Choroid plexus epithelial cell (primary cell): ENCODE measurements around the gene PRSS3.

ENCODE experiments used
- DNase-seq: peaks from one replicate; pipeline ENCODE4 v3.0.0-alpha.2; 2010; ENCODE audit warnings: low read depth
- H3K4me3 ChIP-seq: 2 replicates; pipeline ENCODE4 v1.5.1; 2011; ENCODE audit warnings: low read depth, mild to moderate bottlenecking, control low read depth, low read length, moderate library complexity
- TF ChIP-seq, protein P1 (sequence below): conservative IDR thresholded peaks from 2 replicates; pipeline ENCODE4 v1.5.1; 2011; ENCODE audit warnings: low read depth, mild to moderate bottlenecking, control low read depth, inconsistent platforms, low read length, moderate library complexity

The PRSS3 gene

DNA sequence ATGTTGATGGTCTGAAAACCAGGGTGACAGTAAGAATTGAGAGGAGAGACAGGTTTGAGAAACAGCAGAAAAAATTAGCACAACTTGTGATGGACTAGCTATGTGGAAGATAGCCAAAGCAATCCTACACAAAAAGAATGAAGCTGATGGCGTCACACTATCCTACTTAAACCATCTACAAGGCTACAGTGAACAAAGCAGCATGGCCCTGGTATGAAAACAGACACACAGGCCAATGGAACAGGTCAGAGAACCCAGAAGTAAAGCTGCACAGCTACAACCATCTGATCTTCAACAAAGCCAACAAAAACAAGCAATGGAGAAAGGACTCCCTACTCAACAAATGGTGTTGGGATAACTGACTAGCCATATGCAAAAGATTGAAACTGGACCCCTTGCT, 14.1 kb downstream of the PRSS3 start:
- DNase-seq = peak; percentile 62
- H3K4me3 ChIP-seq = no peak overlapping the region
- TF ChIP-seq, protein P1, sequence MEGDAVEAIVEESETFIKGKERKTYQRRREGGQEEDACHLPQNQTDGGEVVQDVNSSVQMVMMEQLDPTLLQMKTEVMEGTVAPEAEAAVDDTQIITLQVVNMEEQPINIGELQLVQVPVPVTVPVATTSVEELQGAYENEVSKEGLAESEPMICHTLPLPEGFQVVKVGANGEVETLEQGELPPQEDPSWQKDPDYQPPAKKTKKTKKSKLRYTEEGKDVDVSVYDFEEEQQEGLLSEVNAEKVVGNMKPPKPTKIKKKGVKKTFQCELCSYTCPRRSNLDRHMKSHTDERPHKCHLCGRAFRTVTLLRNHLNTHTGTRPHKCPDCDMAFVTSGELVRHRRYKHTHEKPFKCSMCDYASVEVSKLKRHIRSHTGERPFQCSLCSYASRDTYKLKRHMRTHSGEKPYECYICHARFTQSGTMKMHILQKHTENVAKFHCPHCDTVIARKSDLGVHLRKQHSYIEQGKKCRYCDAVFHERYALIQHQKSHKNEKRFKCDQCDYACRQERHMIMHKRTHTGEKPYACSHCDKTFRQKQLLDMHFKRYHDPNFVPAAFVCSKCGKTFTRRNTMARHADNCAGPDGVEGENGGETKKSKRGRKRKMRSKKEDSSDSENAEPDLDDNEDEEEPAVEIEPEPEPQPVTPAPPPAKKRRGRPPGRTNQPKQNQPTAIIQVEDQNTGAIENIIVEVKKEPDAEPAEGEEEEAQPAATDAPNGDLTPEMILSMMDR = no peak

DNA sequence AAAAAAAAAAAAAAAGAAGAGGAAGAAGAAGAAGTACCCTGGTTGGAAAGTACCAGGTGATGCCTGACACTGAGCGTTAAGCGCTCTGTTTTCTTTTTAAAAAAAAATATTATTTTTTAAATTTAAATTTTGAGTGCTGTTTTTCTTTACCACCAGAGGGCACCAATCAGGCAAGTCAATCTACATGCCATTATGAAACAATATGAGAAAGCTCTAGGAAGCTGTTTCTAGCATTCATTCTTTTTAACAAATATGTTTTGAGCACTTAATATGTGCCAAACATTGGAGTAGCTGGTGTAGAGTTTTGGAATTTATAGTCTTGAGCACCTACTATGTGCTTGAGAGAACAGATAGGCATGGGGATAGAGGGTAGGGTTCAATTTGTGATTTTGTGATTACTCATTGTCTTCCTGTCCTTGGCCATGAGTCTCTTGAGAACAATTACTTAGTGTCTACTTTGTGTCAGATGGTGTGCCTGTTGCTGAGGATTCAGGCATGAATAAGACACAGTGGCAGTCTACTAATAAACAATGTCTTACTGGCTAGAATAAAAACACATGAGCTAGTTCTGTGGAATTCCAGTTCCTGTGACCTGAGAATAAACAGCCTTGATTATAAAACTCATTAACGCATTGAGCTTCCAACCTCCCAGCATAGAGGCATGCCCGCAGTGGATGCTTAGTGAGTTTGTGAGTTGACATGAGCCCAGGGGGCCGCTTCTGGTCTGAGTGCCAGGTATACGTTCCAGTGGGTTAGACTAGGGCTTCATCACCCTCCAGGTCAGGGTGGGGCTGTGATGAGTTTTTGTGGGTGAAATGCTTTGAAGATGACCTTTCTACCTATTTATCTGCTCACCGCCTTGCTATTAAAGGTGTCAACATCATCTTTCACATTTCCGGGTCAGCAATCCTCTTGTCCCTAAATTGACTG, 18.6 kb downstream of the PRSS3 start:
- TF ChIP-seq, protein P1 = peak; percentile 63
- H3K4me3 ChIP-seq = no peak overlapping the region
- peak; percentile 67 for DNase-seq

DNA sequence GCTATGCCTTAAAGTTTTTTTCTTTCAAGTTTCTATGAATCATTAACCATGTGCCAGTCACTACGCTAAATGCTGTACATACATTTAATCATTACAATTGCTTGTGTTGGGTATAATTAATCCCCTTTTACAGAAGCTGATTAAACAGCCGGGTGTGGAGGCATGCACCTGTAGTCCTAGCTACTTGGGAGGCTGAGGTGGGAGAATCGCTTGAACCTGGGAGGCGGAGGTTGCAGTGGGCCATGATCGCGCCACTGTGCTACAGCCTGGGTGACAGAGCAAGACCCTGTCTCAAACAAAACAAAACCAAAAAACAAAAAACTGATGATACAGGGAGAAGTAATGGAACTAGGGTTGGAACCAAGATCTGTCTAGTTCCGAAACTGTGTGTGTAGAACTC, 20.4 kb downstream of the PRSS3 start:
- no peak overlapping the region for H3K4me3 ChIP-seq
- TF ChIP-seq, protein P1 = no peak
- DNase-seq = no peak

DNA sequence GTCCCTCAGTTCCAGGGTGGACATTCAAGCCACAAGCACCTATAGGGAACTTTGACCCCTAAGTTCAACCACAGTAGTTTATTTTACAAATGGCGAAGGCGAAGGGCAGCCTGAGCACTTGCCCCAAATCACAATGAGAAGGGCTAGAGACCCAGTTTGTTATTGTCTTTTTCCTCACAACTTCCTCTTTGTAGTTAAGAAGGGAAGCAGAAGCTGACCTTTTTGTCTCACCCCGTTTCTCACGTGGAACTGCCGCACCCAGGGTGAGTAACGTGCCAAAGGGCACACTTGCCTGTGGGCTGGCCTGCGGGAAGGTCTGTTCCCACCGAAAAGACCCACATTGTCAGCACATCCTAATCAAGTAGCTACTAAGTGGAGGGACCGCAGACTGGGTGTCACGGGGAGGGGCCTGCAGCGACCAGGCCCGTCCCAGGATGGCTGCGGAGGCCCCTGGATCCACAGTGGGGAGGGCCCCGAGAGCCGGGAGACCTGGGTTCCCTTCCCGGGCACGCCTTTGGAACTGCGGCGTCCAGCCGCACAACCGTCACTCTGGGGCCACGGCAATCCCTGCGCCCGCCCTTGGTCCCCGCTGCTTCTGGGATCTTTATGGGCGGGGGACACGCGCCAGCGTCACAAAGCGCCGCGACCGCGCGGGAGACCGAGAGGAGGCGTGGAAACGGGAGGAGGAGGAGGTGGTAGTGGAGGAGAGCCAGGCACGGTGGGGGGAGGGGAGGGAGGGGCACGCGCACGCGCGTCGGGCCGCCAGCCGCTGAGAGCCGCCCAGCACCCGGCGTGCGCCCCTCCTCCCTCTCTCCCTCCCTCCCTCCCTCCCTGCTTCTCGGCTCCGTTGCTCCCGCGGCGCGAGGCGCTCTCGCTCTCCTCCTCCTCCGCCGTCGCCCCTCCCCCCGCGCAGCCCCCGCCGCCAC, 21.2 kb downstream of the PRSS3 start, which contains the start of gene UBE2R2:
Gene UBE2R2, plus strand, starts transcription at position 834 of the 926 bp plus-strand sequence. CDS start 598 bp downstream, outside the sequence.
- H3K4me3 ChIP-seq = peak within 1 kb of the TSS; percentile 75
- TF ChIP-seq, protein P1 = no peak
- DNase-seq = peak; percentile 94

DNA sequence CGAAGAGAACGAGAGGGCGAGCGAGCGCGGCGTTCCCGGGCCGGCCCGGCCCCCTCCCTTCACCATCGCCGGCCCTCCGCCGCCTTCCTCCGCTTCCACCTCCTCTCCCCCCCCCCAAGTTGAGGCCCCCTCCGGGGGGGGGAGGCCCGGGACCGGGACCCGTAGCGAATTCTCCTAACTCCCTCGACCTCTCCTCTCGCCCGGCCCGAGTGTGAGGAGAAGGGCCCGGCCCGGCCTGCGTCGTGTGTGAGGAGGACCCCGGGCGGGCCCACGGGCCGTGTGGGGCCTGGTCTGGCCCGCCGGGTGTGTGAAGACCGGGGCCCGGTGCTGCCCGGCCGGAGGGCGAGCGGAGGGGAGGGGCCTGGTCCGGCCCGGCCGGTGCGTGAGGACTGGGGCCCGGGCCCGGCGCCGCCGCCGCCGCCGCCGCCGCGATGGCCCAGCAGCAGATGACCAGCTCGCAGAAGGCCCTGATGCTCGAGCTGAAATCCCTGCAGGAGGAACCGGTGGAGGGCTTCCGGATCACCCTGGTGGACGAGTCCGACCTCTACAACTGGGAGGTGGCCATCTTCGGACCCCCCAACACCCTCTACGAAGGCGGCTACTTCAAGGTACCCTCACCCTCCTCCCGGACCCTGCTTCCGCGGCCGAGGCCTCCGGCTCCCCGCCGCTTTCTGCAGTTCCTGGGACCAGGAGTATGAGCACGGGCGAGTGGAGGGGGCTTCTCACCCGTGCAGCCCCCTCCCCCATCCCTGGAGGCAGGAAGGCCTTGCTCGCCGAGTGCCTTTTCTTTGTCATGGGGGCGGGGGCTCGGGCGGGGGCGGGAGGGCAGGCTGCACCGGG, 22.2 kb downstream of the PRSS3 start:
- TF ChIP-seq, protein P1 = peak; percentile 48
- peak; percentile 78 for DNase-seq
- peak overlapping the region; percentile 75 for H3K4me3 ChIP-seq

DNA sequence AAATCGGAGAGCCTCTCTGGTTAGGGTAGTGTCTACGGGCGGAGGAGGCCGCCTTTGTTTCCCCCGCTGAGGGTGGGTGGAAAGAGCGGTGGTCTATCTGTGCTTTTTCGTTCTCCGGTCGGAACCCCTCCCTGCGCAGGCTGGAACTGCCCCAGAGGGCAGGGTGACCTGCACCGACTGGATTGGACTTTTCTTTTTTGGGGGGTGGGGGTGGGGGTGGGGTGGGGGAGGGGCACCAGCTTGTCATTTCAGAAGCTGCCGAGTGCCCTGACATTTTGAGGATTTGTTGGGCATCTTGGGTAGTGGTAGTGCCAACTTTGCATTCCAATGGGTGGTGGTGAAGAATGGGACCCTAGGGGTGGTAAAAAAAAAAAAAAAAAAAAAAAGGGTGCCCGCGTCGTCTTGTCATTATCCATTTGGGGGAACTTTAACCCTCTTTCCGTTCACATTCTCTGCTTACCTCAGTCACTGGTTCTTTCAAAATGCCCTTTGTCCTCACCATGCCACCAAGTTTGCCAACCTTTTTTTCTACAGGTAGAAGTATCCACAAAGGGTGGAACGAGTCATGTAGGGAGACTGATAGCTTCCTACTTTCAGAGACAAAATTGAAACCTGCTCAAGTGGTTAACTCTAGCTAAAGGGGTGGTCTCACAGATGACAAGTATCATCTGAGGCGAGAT, 22.9 kb downstream of the PRSS3 start:
- no peak for DNase-seq
- H3K4me3 ChIP-seq = peak overlapping the region; percentile 75
- TF ChIP-seq, protein P1 = no peak
